NCI-H2196 (cell line): ENCODE measurements around the gene RSRC1.
"Not testable (repeated sequence)": the region's sequence is repeated elsewhere in the genome, so short reads cannot be mapped to it uniquely, and the experiment has no call there.

Experiments used
- DNase-seq: peaks from one replicate; lab custom pipeline; 2025; ENCODE audit not compliant: unreplicated experiment; lab: John Stamatoyannopoulos, UW

The RSRC1 gene

DNA sequence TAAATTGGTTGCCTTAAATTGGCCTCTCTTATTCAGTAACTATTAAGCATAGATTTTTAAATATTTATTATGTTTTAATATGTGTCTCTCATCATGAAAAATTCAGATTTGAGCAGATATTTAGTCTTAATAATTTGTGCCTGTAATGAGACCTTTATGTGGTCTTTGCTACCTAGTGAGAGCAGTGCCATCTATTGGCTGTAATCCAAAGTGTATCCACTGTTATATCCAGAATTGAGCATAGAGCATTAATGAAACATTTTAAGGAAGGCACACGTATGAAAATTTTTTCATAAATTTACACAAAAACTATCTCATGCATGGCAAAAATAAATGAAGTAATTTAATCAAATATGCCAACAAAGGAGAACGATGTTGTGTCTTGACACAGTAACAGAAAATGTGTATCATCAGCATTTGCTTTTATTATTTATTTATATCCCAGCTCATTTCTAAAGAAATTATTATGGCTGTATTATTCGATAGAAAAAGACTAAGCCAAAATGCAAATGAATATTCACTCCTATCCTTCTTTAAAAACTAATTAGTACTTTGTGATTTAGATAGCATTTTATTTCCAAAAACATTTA lies 203.5 kb downstream of the RSRC1 start:
- DNase-seq, result peak; percentile 85

DNA sequence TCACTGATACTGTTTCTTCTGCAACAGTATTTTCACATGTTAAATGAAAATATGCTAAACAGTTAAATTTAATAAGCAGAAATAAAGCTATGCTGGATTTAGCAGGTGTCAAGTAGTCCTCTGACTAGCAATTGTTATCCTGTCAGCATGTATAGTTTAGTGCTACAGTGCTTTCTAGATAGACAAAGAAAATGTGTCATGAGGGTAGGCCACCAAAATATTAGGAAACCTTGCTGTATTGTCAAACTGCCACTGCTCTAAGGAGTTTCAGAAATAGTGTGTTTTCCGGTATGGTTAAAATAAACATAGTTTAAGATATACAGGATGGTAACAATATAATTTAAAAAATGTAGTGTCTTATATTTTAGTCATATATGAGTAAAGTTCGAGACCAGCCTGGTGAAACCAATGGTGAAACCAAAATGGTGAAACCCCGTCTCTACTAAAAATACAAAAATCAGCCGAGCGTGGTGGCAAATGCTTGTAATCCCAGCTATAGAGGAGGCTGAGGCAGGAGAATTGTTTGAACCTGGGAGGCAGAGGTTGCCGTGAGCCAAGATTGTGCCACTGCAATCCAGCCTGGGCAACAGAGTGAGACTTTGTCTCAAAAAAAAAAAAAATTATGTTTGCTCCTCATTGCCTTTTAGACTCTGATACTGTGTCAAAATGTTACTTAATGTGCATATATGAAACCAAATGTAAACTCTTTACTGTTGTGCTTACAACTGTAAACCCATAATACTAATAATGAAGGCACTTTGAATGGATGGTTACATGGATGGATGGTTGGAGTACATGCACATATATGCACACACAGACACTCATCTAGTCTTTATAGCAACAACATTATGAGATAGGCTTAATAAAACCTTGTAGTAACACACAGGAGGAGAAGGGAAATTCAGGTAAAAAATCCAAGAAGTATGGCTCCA lies 204.8 kb downstream of the RSRC1 start:
- DNase-seq, result no peak

- not testable (repeated sequence) for DNase-seq
Observed at GRCh38 chr3:158329696-158330441, 220.0 kb downstream of the RSRC1 start.

DNA sequence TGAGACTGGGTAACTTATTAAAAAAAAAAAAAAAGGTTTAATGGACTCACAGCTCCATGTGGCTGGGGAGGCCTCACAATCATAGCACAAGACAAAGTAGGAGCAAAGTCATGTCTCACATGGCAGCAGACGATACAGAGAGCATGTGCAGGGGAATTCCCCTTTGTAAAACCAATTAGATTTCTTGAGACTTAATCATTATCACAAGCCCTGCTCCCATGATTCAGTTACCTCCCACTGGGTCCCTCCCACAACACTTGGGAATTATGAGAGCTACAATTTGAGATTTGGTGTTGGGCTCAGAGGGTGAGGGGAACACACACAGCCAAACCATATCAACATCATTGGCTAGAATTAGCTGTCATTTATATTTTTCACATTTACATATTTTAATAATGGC lies 221.0 kb downstream of the RSRC1 start:
- no peak for DNase-seq

DNA sequence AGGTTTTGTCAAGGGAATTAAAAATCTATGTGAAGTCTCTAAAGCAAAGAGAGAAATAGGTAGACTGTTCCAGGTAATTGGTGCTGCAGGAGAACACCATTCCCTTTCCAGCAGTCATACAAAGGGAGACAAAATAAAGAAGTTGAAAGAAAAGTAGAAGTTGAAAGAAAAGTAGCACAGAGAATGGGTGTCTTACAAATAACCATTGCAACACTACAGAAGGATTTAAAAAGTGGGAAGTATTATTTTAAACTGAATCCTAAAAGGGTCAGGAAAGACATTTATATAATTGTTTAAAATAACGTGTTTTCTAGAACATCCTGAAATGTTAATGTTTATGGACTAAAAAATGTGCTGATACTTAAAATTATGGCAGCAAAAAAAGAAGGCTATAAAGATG lies 223.8 kb downstream of the RSRC1 start:
- DNase-seq, result no peak

- no peak for DNase-seq
Observed at GRCh38 chr3:158337110-158337509, 227.2 kb downstream of the RSRC1 start.

DNA sequence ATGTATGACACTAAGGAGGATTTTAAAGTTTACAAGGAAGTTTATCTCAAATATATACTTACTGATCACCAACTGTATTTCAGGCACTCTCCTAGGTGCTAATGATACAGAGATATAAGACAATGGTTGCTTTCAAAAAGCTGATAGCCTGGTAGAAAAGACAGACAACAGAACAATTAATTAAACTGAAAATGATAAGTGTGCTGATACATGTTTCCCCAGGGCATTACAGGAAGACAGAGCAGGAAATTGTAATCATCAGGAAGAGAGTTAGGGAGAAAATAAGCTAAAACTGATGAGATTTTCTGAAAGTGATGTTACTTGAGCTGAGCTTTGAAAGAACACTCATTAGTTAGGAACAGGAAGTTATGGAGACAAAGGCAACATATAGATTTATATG lies 229.7 kb downstream of the RSRC1 start:
- DNase-seq, result no peak

GRCh38 chr3:158340951-158341350 lies 231.1 kb downstream of the RSRC1 start:
- not testable (repeated sequence) for DNase-seq

- no peak for DNase-seq
Observed at GRCh38 chr3:158347966-158348365, 238.1 kb downstream of the RSRC1 start.

- no peak for DNase-seq
Observed at GRCh38 chr3:158350971-158351370, 241.1 kb downstream of the RSRC1 start.

GRCh38 chr3:158352551-158352950 lies 242.7 kb downstream of the RSRC1 start:
- no peak for DNase-seq

- no peak for DNase-seq
Observed at GRCh38 chr3:158354713-158355112, 244.8 kb downstream of the RSRC1 start.

DNA sequence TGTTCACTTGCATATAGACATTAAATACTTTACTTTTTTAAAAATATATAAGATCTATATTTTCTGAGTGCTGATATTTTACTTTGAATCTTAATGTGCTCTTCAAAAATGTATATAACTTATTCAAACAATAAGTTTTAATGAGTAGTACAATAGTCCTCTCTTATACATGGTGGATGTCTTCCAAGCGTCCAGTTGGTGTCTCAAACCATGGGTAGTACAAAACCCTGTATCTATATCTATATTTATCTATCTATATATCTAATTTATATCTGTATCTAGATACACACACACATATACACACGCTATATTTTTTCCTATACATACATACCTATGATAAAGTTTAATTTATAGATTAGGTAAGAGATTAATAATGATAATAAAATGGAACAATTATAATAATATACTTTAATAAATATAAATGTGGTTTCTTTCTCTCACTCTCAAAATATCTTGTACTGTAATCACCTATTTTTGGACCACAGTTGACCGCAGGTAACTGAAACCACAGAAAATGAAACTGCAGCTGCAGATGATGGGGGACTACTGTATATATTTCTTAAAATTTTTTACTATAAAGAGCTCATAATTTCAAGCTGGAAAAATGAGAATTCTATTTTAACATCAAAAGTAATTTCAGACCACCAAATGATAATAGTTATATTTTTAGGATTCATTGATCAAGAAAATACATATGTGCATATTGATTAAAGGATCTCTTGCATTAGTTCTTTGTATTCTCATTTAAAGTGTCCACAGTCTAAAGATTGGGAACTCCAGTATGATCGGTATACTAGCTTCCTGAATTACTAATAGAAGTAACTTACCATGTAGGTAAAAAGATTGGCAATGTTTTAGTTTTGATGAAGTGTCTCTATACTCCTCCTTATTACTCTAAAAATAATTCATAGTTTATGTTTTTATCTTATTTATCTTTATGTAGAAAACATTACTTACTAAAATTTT lies 246.0 kb downstream of the RSRC1 start:
- DNase-seq, result no peak

GRCh38 chr3:158359339-158359738 lies 249.4 kb downstream of the RSRC1 start:
- no peak for DNase-seq

DNA sequence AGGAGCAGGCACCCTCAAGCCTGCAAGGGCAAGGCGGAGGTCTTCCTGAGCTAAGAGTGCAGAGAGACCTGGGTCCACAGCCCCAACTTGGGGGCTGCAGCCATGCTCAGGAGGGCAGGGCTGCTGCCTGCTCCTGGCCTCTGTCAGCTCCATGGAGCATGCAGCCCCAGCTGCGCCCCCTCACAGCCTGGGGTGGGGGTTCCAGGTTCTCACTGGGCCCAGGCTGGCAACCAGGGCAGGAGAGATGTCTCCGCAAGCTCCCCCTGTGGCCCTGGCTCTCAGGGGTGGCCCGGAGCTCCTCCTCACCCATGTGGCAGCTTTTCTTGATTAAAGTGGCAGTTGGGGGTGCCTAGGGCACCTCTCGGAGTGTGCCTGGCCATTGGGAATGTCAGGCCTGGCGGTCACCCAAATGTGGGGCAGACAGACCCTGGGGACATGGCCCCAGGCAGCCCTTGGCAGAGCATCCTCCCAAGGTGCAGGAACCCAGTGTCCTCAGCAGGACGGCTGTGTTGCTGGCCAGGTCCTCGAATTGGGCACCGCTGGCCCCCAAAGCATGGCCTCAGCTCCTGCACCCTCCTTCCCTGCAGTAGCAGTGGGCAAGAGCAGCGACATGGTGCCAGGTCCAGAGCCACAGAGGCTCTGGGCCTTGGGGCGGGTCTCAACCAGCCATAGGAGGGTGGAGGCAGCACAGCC lies 251.0 kb downstream of the RSRC1 start:
- no peak for DNase-seq

- no peak for DNase-seq
Observed at GRCh38 chr3:158368271-158368670, 258.4 kb downstream of the RSRC1 start.

DNA sequence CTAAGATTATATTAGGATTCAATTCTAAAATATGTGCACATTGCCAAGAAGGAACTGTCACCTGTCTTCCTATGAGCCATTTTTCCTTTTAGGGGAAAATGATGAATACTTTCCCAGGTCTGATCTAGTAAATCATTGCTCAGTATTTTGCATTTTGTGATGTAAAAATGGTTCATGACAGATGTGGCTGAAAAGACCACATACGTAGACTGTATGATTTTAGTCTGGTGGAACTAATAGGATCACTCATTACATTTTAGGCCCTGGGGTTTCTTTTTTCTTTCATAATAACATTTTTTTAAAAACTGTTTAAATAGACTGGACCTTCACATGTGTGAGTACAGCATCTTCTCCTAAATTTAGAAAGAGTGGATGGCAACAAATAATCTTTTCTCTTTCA lies 259.4 kb downstream of the RSRC1 start:
- DNase-seq, result no peak

DNA sequence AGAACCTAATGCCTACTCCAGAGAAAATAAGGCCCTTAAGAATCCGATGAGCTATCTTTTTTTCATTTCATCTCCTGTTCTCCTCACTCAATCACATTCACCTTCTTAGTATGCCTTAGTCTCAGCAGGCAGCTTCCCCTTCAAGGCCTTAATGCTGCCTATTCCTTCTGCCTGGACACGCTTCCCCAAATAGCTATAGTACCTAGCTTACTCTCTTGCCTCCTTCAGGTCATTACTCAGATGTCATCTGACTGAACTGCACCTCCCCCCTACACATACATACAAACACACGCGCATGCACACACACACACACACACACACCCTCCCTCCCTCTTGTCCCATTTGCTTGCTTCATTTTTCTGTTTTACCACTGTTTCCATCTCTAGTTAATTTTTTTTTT lies 269.6 kb downstream of the RSRC1 start:
- DNase-seq, result no peak

- no peak for DNase-seq
Observed at GRCh38 chr3:158381262-158381868, 271.5 kb downstream of the RSRC1 start.

GRCh38 chr3:158382479-158382878 lies 272.6 kb downstream of the RSRC1 start:
- no peak for DNase-seq
